Gastroesophageal sphincter (tissue), 2 donors: ENCODE data around the gene YAP1.

Experiments used
- EP300 ChIP-seq: sonication (generic); formaldehyde crosslinking; IDR thresholded peaks from one replicate; pipeline ENCODE4 v1.6.1; 2017; ENCODE audit warnings: antibody characterized with exemption, mild to moderate bottlenecking
- POLR2A ChIP-seq, 2 donors: fragments of 450-650 bp; IDR thresholded peaks; one replicate each; pipeline ENCODE4 v1.6.1; 2017; ENCODE audit warnings: antibody characterized with exemption in 2 of 2, mild to moderate bottlenecking in 2 of 2, moderate library complexity in 1 of 2

DNA sequence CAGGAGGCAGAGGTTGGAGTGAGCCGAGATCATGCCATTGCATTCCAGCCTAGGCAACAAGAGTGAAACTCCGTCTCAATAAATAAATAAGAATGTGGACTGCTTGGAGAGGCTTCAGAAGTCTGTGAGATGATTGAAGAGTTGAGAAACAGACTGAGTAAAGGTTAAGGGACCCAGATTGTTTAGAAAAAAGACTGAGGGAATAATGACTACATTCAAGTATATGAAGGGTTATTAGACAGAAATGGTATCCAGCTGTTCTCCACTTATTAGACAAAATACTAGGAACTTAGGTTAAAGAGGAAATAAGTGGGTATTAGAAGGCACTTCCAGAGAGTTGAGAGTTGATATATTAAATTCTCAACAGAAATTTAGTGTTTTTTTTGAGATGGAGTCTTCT lies 10.5 kb upstream of the YAP1 start:
- TF ChIP-seq POLR2A (IDR thresholded peaks at IDR 0.05) (no peak), EP300 (no peak)
